ENCODE data around the gene SLC7A11. TPM values are rescaled to one million over a fixed set of nuclear protein-coding genes. Genes with fewer than 3 reads are reported as not detected.

The SLC7A11 gene
- 5.2 TPM for polyA plus RNA-seq (2012; ENCODE audit: insufficient read depth, insufficient read length, low read depth)

DNA sequence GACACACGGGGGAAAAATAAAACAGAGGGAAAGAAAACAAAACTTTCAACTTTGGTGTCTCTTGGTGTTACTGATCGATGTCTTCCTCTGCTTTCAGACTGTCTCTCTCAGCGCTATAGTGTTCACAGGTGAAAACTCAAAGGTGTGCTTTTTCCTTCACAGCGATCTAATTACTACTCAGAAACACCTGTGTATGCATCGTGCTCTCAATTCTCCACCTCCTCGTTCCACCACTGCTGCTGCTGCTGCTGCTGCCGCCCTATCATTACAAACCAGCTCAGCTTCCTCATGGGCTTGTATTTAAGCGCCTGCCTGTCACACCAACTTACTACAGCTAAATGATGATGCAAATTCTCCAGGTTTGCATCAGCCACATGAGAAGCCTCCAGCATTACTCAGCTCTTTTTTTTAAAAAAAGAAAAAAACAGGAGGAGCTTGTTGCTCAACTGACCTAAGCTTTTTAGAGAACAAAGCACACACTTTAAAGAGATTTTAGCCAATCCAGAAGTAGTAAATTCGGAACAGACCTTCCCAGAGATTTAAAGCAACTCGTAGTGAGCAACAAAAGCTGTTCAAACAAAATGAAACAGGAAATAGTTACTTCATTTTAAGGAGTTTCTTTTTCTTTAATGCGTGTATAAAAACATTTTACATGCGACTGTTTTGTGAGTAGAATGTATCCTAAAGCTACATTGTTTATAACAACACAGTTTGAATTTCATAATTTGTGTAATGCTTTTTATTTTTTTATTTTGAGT, at the start of gene SLC7A11:
SLC7A11 (minus strand) TSS at position 274 of the 758 bp plus-strand sequence. CDS start 280 bp downstream, outside the sequence.
- H3K36me3 ChIP-seq: no peaks in the 10 kb centered on the region
- 0 out of 2 replicates have a peak, but pooled peaks cover 2% of the 10 kb centered on the region for H3K4me1 ChIP-seq
- TF ChIP-seq CTCF (IDR thresholded peaks at IDR 0.05; ENCODE audit: low read depth, low read length): no peak
- DNase-seq: peak; percentile 71
- H3K9me3 ChIP-seq: no peaks in the 10 kb centered on the region
- H3K4me3 ChIP-seq (ENCODE audit: low read depth, low read length): peak within 1 kb of the TSS; percentile 78
- H3K27me3 ChIP-seq: no peaks in the 10 kb centered on the region

DNA sequence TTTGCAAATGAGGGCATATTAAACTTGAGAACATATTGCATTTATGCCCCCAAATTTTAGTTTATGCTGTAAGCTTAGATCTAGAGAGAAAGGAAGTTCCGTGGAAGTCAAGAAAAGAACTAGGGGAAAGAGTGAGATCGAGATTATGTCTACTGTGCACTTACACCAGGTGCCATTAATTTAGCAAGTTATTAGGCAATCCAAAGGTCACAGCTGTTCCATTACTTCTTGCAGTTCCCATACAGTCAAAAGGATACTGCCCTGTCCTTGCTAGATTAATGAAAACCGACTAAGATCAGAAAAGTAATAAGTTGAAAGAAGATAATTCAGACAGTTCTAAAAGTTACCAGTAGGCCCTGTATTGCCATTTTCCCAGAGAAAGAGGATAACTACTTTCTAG, 49.3 kb upstream of the SLC7A11 start:
- H3K4me3 ChIP-seq (ENCODE audit: low read depth, low read length): no peak overlapping the region
- no peaks in the 10 kb centered on the region for H3K4me1 ChIP-seq
- TF ChIP-seq CTCF (IDR thresholded peaks at IDR 0.05; ENCODE audit: low read depth, low read length): no peak
- no peaks in the 10 kb centered on the region for H3K9me3 ChIP-seq
- DNase-seq: no peak
- no peaks in the 10 kb centered on the region for H3K27me3 ChIP-seq
- H3K36me3 ChIP-seq: no peaks in the 10 kb centered on the region

GRCh38 chr4:138290805-138291204, 48.7 kb upstream of the SLC7A11 start:
- no peak for TF ChIP-seq CTCF (IDR thresholded peaks at IDR 0.05; ENCODE audit: low read depth, low read length)
- Histone ChIP-seq H3K4me3 (ENCODE audit: low read depth, low read length) (no peak overlapping the region), H3K9me3 (no peaks in the 10 kb centered on the region), H3K36me3 (no peaks in the 10 kb centered on the region), H3K27me3 (no peaks in the 10 kb centered on the region), H3K4me1 (no peaks in the 10 kb centered on the region)
- DNase-seq: no peak

DNA sequence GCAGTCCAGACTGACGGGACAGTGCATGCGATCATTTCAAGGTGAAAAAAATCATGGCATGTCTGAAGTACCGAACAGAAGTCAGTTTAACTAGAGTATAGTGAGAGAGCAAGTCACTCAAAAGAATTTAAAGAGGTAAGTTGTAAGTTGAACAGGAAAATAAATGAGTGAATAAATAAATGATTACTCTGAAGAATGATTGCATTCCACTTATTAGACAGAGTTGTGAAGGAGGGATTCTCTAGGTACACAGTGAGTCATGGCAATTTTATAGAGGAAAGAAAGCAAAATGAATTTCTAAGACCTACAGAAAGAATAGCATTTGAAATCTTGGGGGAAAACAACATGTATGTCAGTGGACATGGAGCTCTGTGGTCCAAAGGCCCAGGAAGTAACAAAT, 37.1 kb upstream of the SLC7A11 start:
- no peak for DNase-seq
- Histone ChIP-seq H3K4me1 (no peaks in the 10 kb centered on the region), H3K4me3 (ENCODE audit: low read depth, low read length) (no peak overlapping the region), H3K9me3 (no peaks in the 10 kb centered on the region), H3K27me3 (no peaks in the 10 kb centered on the region), H3K36me3 (no peaks in the 10 kb centered on the region)
- no peak for TF ChIP-seq CTCF (IDR thresholded peaks at IDR 0.05; ENCODE audit: low read depth, low read length)

GRCh38 chr4:138277133-138277532, 35.0 kb upstream of the SLC7A11 start:
- H3K9me3 ChIP-seq: no peaks in the 10 kb centered on the region
- no peaks in the 10 kb centered on the region for H3K27me3 ChIP-seq
- TF ChIP-seq CTCF (IDR thresholded peaks at IDR 0.05; ENCODE audit: low read depth, low read length): no peak

DNA sequence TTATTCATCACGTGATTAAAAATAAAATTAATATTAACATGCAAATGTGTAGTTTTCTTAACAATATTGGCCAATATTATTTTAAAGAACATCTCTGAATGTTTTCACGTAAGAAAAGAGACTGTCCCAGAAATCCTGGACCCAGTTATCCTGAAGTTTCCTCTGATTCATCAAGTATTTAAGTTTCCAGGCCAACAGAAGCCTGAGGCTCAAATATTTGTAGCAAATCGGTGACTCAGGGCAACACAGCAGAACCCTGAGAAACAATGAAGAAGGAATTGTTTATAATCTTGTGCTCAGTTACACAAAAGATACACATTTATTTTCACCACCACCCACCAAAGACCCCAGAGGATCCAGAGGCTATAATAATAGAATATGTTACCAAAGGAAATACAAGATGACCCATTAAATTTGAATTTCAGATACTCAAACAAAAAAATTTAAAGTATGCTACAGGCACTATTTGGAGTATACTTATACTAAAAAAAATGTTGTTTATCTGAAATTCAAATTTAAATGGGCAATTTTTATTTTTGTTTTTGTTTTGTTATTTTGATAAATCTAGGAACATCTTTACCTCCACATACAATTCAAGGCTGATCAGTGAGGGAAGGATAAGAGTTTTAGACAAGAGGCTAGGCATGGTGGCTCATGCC, 33.9 kb upstream of the SLC7A11 start:
- DNase-seq: no peak
- no peak overlapping the region for H3K4me3 ChIP-seq (ENCODE audit: low read depth, low read length)
- TF ChIP-seq CTCF (IDR thresholded peaks at IDR 0.05; ENCODE audit: low read depth, low read length): no peak
- no peaks in the 10 kb centered on the region for H3K4me1 ChIP-seq
- no peaks in the 10 kb centered on the region for H3K36me3 ChIP-seq
- H3K9me3 ChIP-seq: no peaks in the 10 kb centered on the region
- H3K27me3 ChIP-seq: no peaks in the 10 kb centered on the region

More at GRCh38 chr4:138277133-138277532, 35.0 kb upstream of the SLC7A11 start:
- Histone ChIP-seq H3K36me3 (no peaks in the 10 kb centered on the region), H3K4me1 (no peaks in the 10 kb centered on the region), H3K4me3 (ENCODE audit: low read depth, low read length) (no peak overlapping the region)
- DNase-seq: no peak
